Activated CD8-positive, alpha-beta memory T cell treated with anti-CD3 and anti-CD28 coated beads, Interleukin-2, amount 10 ng/mL, durations not matched to agents 7 days and 5 days (primary cell): ENCODE data around the gene AKNA. TPM values are rescaled to one million over a fixed set of nuclear protein-coding genes. Genes with fewer than 3 reads are reported as not detected.

ENCODE experiments used
- ATAC-seq: fragments of 150-1000 bp; cut with Tn5 transposase; one replicate; pipeline ENCODE4 v1.10.0; 2021; ENCODE audit warnings: moderate library complexity
- CTCF ChIA-PET: fragments of 350-600 bp; sonication (Branson Sonifier 250); formaldehyde crosslinking; loops from one replicate; lab custom pipeline; 2021; ENCODE audit warnings: antibody characterized with exemption; lab: Charles Lee
- DNase-seq: peaks from one replicate; pipeline ENCODE4 v3.0.0-alpha.2; 2020
- H3K27ac Mint-ChIP-seq: one replicate; pipeline ENCODE4 v1.8.0; 2021; ENCODE audit warnings: mild to moderate bottlenecking, mixed read lengths
- H3K27me3 Mint-ChIP-seq: one replicate; pipeline ENCODE4 v1.8.0; 2021; ENCODE audit warnings: mixed read lengths
- H3K36me3 Mint-ChIP-seq: one replicate; pipeline ENCODE4 v1.8.0; 2021; ENCODE audit warnings: mild to moderate bottlenecking, mixed read lengths
- H3K4me1 Mint-ChIP-seq: one replicate; pipeline ENCODE4 v1.8.0; 2021; ENCODE audit warnings: mixed read lengths
- H3K4me3 Mint-ChIP-seq: one replicate; pipeline ENCODE4 v1.8.0; 2021; ENCODE audit warnings: mild to moderate bottlenecking, moderate library complexity, mixed read lengths
- H3K9me3 Mint-ChIP-seq: one replicate; pipeline ENCODE4 v1.8.0; 2022; ENCODE audit warnings: low read depth, mixed read lengths
- total RNA-seq, 2 experiments: library from RNA; stranded (reverse); gene quantifications; one replicate each; pipeline ENCODE4 v1.2.3, GENCODE V29; 2021

The AKNA gene
- total RNA-seq, 2 experiments from 2014 or later = 432 to 500 TPM

DNA sequence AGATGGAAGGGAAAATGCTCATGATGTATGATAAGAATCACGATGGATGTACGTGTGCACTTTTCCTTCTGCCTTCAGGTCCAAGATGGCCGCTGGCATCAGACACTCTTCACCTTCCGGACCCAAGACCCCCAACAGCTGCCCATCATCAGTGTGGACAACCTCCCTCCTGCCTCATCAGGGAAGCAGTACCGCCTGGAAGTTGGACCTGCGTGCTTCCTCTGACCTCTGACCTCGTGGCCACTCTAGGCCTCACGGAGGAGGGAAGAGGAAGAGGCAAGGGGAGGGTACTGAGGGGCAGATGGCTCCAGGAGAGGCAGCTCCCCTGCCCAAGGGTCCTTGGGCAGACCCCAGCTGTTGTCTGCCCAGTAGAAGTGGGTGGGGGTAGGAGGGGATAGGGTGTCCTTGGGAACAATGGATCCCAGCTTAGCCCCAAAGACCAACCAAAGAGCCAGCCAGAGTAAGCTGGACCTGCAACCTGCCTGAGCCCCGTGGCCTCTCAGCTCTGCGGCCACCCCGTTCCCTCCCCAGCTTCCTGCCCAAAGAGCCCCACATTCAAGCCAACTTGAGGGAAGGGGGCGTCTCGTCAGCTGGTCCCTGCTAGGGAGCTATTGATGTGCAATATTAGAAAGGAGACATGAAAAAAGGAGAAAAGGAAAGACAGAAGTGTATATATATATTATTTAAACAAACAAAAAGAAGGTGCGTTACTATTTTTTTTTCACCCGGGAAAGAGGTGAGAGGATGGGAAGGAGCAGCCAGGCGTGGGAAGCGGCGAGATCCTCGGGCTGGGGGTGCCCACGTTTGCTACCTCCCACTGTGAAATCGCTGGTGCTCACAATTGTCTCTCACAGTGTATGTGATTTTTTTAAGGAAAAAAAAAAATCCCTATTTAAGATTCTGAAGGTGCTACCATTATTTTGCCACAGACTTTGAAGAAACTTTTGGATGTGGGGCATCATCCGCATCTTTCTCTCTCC, 77.0 kb downstream of the AKNA start:
- H3K36me3 Mint-ChIP-seq = no peaks in the 10 kb centered on the region
- CTCF ChIA-PET = interaction anchor here (0.9 kb wide), 1 partner anchor 229 kb away, joined by 3 read pairs; no protein-coding TSS in a partner anchor
- H3K9me3 Mint-ChIP-seq = no peaks in the 10 kb centered on the region
- no peaks in the 10 kb centered on the region for H3K27me3 Mint-ChIP-seq
- H3K4me3 Mint-ChIP-seq = no peak overlapping the region
- ATAC-seq (no peak), DNase-seq (peak; percentile 28)
- no peak overlapping the region for H3K27ac Mint-ChIP-seq
- no peaks in the 10 kb centered on the region for H3K4me1 Mint-ChIP-seq

GRCh38 chr9:114309096-114309495, 78.7 kb downstream of the AKNA start:
- Mint-ChIP-seq H3K27me3 (peaks cover 2% of the 10 kb centered on the region), H3K9me3 (no peaks in the 10 kb centered on the region), H3K36me3 (no peaks in the 10 kb centered on the region), H3K4me3 (no peak overlapping the region), H3K27ac (no peak overlapping the region), H3K4me1 (no peaks in the 10 kb centered on the region)
- CTCF ChIA-PET = interaction anchor here (1.4 kb wide), 1 partner anchor 18 kb away, joined by 7 read pairs; no protein-coding TSS in a partner anchor
- no peak for DNase-seq
- ATAC-seq = no peak

- ATAC-seq = no peak
- Mint-ChIP-seq H3K27ac (no peak overlapping the region), H3K4me3 (no peak overlapping the region), H3K4me1 (no peaks in the 10 kb centered on the region), H3K36me3 (no peaks in the 10 kb centered on the region), H3K9me3 (no peaks in the 10 kb centered on the region), H3K27me3 (peaks cover 2% of the 10 kb centered on the region)
- peak; percentile 21 for DNase-seq
- CTCF ChIA-PET = interaction anchor here (1.4 kb wide), 1 partner anchor 17 kb away, joined by 7 read pairs; no protein-coding TSS in a partner anchor
Observed at GRCh38 chr9:114308361-114308950, 79.3 kb downstream of the AKNA start.

GRCh38 chr9:114307899-114308267, 79.9 kb downstream of the AKNA start:
- no peak overlapping the region for H3K27ac Mint-ChIP-seq
- CTCF ChIA-PET = interaction anchor here (1.4 kb wide), 1 partner anchor 17 kb away, joined by 7 read pairs; no protein-coding TSS in a partner anchor
- no peaks in the 10 kb centered on the region for H3K36me3 Mint-ChIP-seq
- no peaks in the 10 kb centered on the region for H3K4me1 Mint-ChIP-seq
- no peak for ATAC-seq
- no peak for DNase-seq
- H3K9me3 Mint-ChIP-seq = no peaks in the 10 kb centered on the region
- peaks cover 2% of the 10 kb centered on the region for H3K27me3 Mint-ChIP-seq
- no peak overlapping the region for H3K4me3 Mint-ChIP-seq

DNA sequence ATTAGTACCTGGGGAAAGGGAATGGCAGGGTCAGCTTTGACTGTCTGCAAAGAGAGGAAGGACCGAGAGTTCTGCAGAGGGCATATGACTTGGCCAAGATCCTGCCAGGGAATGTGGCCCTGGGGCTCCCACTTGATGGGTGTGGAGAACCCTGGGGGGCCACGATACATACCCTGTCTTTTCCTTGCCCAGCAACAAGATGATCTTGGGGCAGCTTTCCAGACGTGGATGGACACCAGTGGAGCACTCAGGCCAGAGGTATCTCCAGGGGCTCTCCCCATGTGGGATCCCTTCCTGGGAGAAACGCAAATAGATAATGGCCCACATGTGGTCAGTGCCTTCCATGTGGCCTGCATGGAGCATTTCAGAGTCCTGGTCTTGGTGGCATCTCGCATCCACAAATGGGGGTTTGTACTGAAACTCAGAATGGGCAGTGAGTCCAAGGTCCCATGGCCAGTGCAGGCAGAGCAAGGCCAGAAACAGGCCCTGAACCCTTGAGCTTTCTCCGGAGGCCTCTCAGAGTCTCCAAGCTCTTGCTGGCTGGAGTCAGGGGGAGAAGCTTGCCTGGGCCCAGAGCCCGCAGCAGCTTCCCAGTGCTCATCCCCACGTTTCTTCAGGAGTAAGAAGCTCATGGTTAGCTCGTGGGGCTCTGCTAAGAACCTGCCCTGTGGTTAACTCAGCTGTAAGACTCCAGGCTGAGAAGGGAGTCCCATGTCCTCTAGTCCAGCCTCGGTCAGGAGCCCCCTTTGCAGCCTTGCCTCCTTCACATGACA, 83.2 kb downstream of the AKNA start:
- no peaks in the 10 kb centered on the region for H3K36me3 Mint-ChIP-seq
- peak; percentile 33 for DNase-seq

DNA sequence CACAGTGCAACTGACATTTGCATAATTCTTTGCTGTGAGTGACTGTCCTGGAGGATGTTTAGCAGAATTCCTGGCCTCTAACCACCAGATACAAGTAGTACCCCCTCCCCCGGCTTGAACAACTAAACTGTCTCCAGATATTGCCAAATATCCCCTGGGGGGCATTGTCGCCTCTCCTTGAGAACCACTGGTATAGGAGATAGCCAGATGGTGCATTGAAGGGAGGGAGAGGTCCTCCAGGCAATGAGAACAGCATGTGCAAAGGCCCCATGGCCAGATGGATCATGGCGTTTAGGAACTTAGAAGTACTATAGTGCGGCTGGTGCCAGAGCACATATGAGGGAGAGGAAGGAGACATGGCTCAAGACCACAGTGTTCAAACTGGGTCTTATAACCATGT, 83.8 kb downstream of the AKNA start:
- Mint-ChIP-seq H3K9me3 (no peaks in the 10 kb centered on the region), H3K36me3 (no peaks in the 10 kb centered on the region), H3K4me1 (no peaks in the 10 kb centered on the region), H3K27ac (no peak overlapping the region), H3K4me3 (no peak overlapping the region), H3K27me3 (peaks cover 2% of the 10 kb centered on the region)
- ATAC-seq = no peak
- DNase-seq = peak; percentile 27
- CTCF ChIA-PET = interaction anchor here (1.3 to 1.6 kb wide), 3 partner anchors 16 to 100 kb away, joined by 3 to 5 read pairs (median 4); no protein-coding TSS in a partner anchor

More for the DNA sequence above, 83.2 kb downstream of the AKNA start:
- no peak for ATAC-seq
- peaks cover 2% of the 10 kb centered on the region for H3K27me3 Mint-ChIP-seq
- H3K9me3 Mint-ChIP-seq = no peaks in the 10 kb centered on the region
- no peaks in the 10 kb centered on the region for H3K4me1 Mint-ChIP-seq
- H3K4me3 Mint-ChIP-seq = no peak overlapping the region
- CTCF ChIA-PET = interaction anchor here (1.3 to 1.6 kb wide), 4 partner anchors 16 to 256 kb away, joined by 3 to 5 read pairs (median 4); no protein-coding TSS in a partner anchor
- H3K27ac Mint-ChIP-seq = no peak overlapping the region

DNA sequence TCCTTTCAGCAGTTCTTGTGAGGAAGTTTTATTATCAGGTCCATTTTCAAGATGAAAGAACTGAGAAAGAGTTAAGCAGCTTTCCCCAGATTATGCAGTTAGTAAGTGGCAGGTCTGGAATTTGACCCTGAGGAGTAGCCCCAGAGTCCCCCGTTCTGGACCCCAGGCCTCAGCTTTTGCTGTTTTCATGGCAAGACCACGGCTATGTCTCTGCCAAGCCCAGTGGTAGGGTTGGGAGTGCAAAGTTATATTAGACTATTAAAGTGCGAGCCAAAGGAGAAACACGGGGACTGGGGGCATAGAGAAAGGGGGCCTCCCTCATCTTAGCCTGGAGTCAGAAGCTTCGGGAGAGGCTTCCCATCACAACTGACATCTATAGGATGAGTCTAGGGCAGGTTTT, 84.2 kb downstream of the AKNA start:
- Mint-ChIP-seq H3K4me3 (no peak overlapping the region), H3K9me3 (no peaks in the 10 kb centered on the region), H3K36me3 (no peaks in the 10 kb centered on the region), H3K27me3 (peaks cover 5% of the 10 kb centered on the region), H3K4me1 (no peaks in the 10 kb centered on the region), H3K27ac (no peak overlapping the region)
- ATAC-seq = no peak
- no peak for DNase-seq
- CTCF ChIA-PET = interaction anchor here (1.3 to 1.6 kb wide), 3 partner anchors 15 to 100 kb away, joined by 3 to 5 read pairs (median 4); no protein-coding TSS in a partner anchor

DNA sequence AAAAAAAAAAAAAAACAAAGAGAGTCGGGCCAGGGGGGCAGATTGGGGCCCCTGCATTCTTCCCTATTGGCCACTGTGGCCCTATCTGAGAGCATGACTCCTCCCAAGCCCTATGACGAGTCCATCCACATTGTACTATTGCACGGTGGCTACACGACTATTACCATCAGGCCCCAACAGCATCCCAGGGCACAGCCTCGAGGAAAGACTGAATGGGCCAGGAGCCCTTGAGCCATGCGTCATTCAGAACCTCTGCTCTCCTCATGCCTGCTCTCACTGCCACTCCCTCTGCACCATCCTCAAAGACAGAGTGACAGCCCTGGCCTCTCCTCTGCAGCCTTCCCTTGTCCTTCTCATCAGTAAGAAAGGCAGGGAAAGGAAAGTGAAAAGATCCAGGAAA, 85.1 kb downstream of the AKNA start:
- H3K4me3 Mint-ChIP-seq = no peak overlapping the region
- peak; percentile 18 for DNase-seq
- CTCF ChIA-PET = no interaction called here
- H3K36me3 Mint-ChIP-seq = no peaks in the 10 kb centered on the region
- no peaks in the 10 kb centered on the region for H3K4me1 Mint-ChIP-seq
- no peaks in the 10 kb centered on the region for H3K9me3 Mint-ChIP-seq
- H3K27me3 Mint-ChIP-seq = peaks cover 13% of the 10 kb centered on the region
- no peak for ATAC-seq
- no peak overlapping the region for H3K27ac Mint-ChIP-seq

- no peaks in the 10 kb centered on the region for H3K9me3 Mint-ChIP-seq
- ATAC-seq (no peak), DNase-seq (peak; percentile 18)
- H3K27ac Mint-ChIP-seq = no peak overlapping the region
- CTCF ChIA-PET = no interaction called here
- H3K4me3 Mint-ChIP-seq = no peak overlapping the region
- H3K4me1 Mint-ChIP-seq = no peaks in the 10 kb centered on the region
- H3K27me3 Mint-ChIP-seq = peaks cover 17% of the 10 kb centered on the region
- H3K36me3 Mint-ChIP-seq = no peaks in the 10 kb centered on the region
Observed at GRCh38 chr9:114301798-114302565, 85.8 kb downstream of the AKNA start.

DNA sequence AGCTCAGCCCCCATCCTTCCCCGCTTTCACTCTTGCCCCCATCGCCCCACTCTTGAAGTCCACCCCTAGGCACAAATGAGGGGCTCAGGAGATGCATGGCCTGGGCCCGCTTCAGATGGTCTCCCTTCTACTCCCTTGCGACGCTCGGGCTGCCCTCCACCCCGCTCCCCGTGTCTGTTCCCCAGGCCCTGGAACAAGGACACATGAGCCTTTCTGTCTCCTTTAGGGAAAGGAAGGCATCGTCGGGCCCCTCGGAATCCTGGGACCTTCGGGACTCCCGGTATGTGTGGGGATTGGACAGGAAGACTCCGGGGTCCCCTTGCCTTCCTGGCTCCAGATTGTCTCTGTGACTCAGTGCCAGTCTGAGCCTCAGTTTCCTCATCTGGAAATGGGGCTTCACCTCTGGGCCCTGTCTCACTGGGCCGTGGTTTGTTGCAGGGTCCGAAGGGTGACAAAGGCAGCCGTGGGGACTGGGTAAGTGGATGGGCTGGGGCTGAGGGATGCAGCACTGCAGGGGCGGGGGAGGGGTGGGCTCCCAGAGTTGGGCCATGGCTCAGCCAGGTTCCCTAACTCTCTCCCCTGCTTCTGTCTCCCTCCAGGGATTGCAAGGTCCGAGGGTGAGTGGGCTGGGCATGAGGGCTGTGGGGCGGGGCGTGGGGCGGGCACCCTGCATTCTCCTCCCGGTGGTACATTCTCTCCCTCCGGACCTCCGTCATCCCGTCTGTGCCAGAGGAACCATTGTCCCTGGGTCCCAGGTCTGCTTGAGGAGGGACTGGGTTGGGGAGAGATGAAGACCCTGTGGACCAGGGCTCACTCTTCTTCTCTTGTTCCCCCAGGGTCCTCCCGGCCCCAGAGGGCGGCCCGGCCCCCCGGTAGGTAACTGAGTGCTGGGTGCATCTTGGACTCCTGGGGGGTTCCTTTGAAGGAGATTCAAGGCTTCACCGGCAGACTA, 86.7 kb downstream of the AKNA start:
- Mint-ChIP-seq H3K36me3 (no peaks in the 10 kb centered on the region), H3K9me3 (no peaks in the 10 kb centered on the region), H3K27ac (no peak overlapping the region), H3K27me3 (peaks cover 17% of the 10 kb centered on the region), H3K4me3 (no peak overlapping the region), H3K4me1 (no peaks in the 10 kb centered on the region)
- CTCF ChIA-PET = no interaction called here
- no peak for ATAC-seq
- DNase-seq = peak; percentile 15

DNA sequence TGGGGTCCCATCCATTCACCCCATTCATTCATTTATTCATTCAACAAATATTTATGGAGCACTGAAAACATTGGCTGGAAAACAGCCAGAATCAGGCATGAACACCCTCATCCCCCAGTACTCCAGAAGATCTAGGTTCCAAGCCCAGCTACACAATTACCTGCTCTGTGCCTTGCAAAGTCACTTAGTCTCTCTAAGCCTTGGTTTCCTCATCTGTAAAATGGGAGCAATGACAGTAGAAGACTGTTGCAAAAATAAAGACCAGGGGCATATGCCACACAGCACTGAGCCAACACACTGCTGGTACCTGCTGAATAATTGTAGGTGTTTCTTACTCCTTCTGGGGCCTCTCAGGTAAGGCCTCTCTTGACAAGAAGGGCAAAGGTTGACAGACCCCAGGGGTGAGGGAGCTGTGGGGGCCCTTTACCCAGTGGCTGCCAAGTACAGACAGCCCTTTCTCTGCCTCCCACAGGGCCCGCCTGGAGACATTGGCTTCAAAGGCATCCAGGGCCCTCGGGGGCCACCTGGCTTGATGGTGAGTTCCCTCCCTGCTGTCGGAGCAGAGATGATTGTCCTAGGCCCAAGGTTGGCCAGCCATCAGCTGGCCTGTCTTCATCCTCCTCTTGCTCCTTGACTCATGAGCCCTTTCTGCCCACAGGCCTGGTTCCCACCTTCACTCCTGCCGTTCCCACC, 87.5 kb downstream of the AKNA start:
- Mint-ChIP-seq H3K4me1 (no peaks in the 10 kb centered on the region), H3K9me3 (no peaks in the 10 kb centered on the region), H3K27me3 (peaks cover 22% of the 10 kb centered on the region), H3K4me3 (no peak overlapping the region), H3K27ac (no peak overlapping the region), H3K36me3 (no peaks in the 10 kb centered on the region)
- ATAC-seq (no peak), DNase-seq (peak; percentile 28)
- CTCF ChIA-PET = interaction anchor here (1.6 kb wide), 2 partner anchors 9 to 192 kb away, joined by 5 to 6 read pairs; no protein-coding TSS in a partner anchor
